C4-2B (cell line): ENCODE measurements around the gene CDKN1C.

ENCODE experiments used
- ZFX ChIP-seq: fragments of 450-650 bp; IDR thresholded peaks from 2 replicates; pipeline ENCODE4 v1.6.1; 2017
- TF ChIP-seq, protein P1 (sequence below): fragments of 450-650 bp; conservative IDR thresholded peaks from 2 replicates; pipeline ENCODE4 v1.5.1; 2017; ENCODE audit warnings: mild to moderate bottlenecking

DNA sequence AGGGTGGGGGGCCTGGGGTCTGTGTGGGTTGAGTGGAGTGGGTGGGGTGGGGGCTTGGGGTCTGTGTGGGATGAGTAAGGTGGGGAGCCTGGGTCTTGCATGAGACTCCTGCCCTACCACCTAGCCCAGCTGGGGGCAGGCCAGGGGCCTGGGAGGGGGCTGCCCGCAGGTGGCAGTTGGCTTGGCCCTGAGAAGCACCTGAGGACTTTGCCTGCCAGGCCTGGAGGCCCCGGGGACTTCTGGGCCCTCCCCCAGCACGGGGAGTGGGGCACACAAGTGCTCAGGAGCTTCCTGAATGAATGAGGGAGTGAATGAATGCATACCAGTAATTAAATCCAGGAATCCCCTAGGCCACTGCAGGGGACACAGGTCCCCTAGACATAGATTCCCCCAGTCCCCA, 37.1 kb upstream of the CDKN1C start:
- TF ChIP-seq, protein P1, sequence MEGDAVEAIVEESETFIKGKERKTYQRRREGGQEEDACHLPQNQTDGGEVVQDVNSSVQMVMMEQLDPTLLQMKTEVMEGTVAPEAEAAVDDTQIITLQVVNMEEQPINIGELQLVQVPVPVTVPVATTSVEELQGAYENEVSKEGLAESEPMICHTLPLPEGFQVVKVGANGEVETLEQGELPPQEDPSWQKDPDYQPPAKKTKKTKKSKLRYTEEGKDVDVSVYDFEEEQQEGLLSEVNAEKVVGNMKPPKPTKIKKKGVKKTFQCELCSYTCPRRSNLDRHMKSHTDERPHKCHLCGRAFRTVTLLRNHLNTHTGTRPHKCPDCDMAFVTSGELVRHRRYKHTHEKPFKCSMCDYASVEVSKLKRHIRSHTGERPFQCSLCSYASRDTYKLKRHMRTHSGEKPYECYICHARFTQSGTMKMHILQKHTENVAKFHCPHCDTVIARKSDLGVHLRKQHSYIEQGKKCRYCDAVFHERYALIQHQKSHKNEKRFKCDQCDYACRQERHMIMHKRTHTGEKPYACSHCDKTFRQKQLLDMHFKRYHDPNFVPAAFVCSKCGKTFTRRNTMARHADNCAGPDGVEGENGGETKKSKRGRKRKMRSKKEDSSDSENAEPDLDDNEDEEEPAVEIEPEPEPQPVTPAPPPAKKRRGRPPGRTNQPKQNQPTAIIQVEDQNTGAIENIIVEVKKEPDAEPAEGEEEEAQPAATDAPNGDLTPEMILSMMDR: no peak
- TF ChIP-seq ZFX: no peak
